Panc1 (cell line): ENCODE data around the gene CXXC1. TPM values are rescaled to one million over a fixed set of nuclear protein-coding genes. Genes with fewer than 3 reads are reported as not detected.

Source experiments
- ATAC-seq: fragments of 200-7000 bp; cut with Tn5 transposase; 2 replicates; pipeline ENCODE4 v1.9.1; 2020; ENCODE audit warnings: mild to moderate bottlenecking, moderate library complexity
- BruUV-seq: library from RNA; stranded (reverse); fragments of 400-500 nt; replicated peaks from 2 replicates; lab custom pipeline; 2021; lab: Mats Ljungman, UMichigan
- CTCF ChIA-PET: fragments of 300-600 bp; sonication (Branson Sonifier 250); formaldehyde crosslinking; loops from one replicate; lab custom pipeline; 2022; ENCODE audit warnings: antibody characterized with exemption; lab: Charles Lee
- POLR2A ChIA-PET: fragments of 300-600 bp; sonication (Branson Sonifier 250); formaldehyde crosslinking; loops from one replicate; lab custom pipeline; 2022; ENCODE audit warnings: antibody characterized with exemption; lab: Charles Lee
- DNase-seq: peaks from one replicate; pipeline ENCODE4 v3.0.0-alpha.2; 2010; ENCODE audit warnings: low read depth, low spot score
- H3K27ac ChIP-seq: 2 replicates; pipeline ENCODE4 v1.5.1; 2011; ENCODE audit warnings: mild to moderate bottlenecking, low read length, inconsistent platforms
- H3K27me3 ChIP-seq: fragments of 200-500 bp; sonication (Bioruptor generic); 2 replicates; pipeline ENCODE4 v1.6.0; 2014; ENCODE audit warnings: low read length, inconsistent platforms; ENCODE audit not compliant: control insufficient read depth, insufficient read depth
- H3K36me3 ChIP-seq: fragments of 200-500 bp; sonication (Bioruptor generic); 2 replicates; pipeline ENCODE4 v1.5.1; 2014; ENCODE audit warnings: inconsistent platforms, mild to moderate bottlenecking, low read length, moderate library complexity; ENCODE audit not compliant: control insufficient read depth, insufficient read depth
- H3K4me1 ChIP-seq: 2 replicates; pipeline ENCODE4 v1.5.1; 2011; ENCODE audit warnings: inconsistent platforms, mild to moderate bottlenecking, low read length, moderate library complexity; ENCODE audit not compliant: control insufficient read depth, insufficient read depth
- H3K4me3 ChIP-seq, 2 experiments: 2 replicates each; pipeline ENCODE4 v1.5.1; 2011 to 2012; ENCODE audit warnings: low read depth in 2 of 2, low read length in 2 of 2, mild to moderate bottlenecking in 2 of 2, inconsistent platforms in 1 of 2, moderate library complexity in 1 of 2
- H3K9me3 ChIP-seq: fragments of 200-500 bp; sonication (Bioruptor generic); 2 replicates; pipeline ENCODE4 v1.5.1; 2014; ENCODE audit warnings: low read depth, mild to moderate bottlenecking, inconsistent platforms, low read length, moderate library complexity; ENCODE audit not compliant: control insufficient read depth, insufficient read depth
- CTCF ChIP-seq: fragments of 450-650 bp; IDR thresholded peaks from 2 replicates; pipeline ENCODE4 v1.5.1; 2017; ENCODE audit warnings: mild to moderate bottlenecking
- POLR2AphosphoS5 ChIP-seq: IDR thresholded peaks from 2 replicates; pipeline ENCODE4 v1.6.1; 2012; ENCODE audit warnings: mild to moderate bottlenecking, low read depth, low read length, moderate library complexity
- REST ChIP-seq, 2 experiments: IDR thresholded peaks; 2 replicates each; pipeline ENCODE4 v1.6.1; 2011 to 2012; ENCODE audit warnings: low read depth in 2 of 2, control low read depth in 1 of 2, low read length in 1 of 2, mild to moderate bottlenecking in 1 of 2, moderate library complexity in 1 of 2; ENCODE audit not compliant: insufficient read depth in 1 of 2
- SIN3A ChIP-seq: IDR thresholded peaks from 2 replicates; pipeline ENCODE4 v1.6.1; 2012; ENCODE audit warnings: low read depth, mild to moderate bottlenecking, low read length, moderate library complexity, borderline replicate concordance; ENCODE audit not compliant: insufficient read depth
- TCF7L2 ChIP-seq: IDR thresholded peaks from 2 replicates; pipeline ENCODE4 v1.6.1; 2011; ENCODE audit warnings: mild to moderate bottlenecking, low read depth, low read length, inconsistent platforms
- in situ Hi-C: cut with HindIII; loops from 2 replicates; pipeline ENCODE4 v1.10.0; 2016; ENCODE audit warnings: low sequenced_read_pairs, low pct_unique_long_range_greater_than_20kb
- intact Hi-C: fragments of 100-400 bp; cut with micrococcal nuclease; formaldehyde crosslinking; loops from one replicate; pipeline ENCODE4 v1.10.0; 2022; ENCODE audit not compliant: unreplicated experiment
- total RNA-seq: library from RNA; stranded (reverse); gene quantifications from one replicate; pipeline ENCODE4 v1.2.1, GENCODE V29; 2021; ENCODE audit not compliant: unreplicated experiment

CXXC1 gene
- total RNA-seq, 1 experiment from 2014 or later: 60.8 TPM

GRCh38 chr18:50330176-50330575 lies 42.7 kb upstream of the CXXC1 start:
- no peak for DNase-seq
- H3K27ac ChIP-seq: no peak overlapping the region
- no TSS peak for BruUV-seq

GRCh38 chr18:50327983-50328382 lies 40.5 kb upstream of the CXXC1 start:
- Histone ChIP-seq H3K9me3 (no peaks in the 10 kb centered on the region), H3K4me3 (no peak overlapping the region), H3K27me3 (no peaks in the 10 kb centered on the region), H3K27ac (no peak overlapping the region), H3K4me1 (no peaks in the 10 kb centered on the region), H3K36me3 (no peaks in the 10 kb centered on the region)
- intact Hi-C loops (no loop called here), in situ Hi-C loops (no loop called here)
- ChIA-PET POLR2A (no interaction called here), CTCF (no interaction called here)
- ATAC-seq (no peak), DNase-seq (no peak)
- no TSS peak for BruUV-seq
- TF ChIP-seq CTCF: no peak
- TF ChIP-seq REST (IDR thresholded peaks at IDR 0.05; ENCODE audit: insufficient read depth in 1 of 2, low read depth in 2 of 2, low read length in 1 of 2): no peak
- TF ChIP-seq SIN3A: no peak
- TF ChIP-seq POLR2AphosphoS5: no peak
- no peak for TF ChIP-seq TCF7L2

More at GRCh38 chr18:50330176-50330575, 42.7 kb upstream of the CXXC1 start:
- Histone ChIP-seq H3K4me3 (no peak overlapping the region), H3K36me3 (no peaks in the 10 kb centered on the region), H3K4me1 (no peaks in the 10 kb centered on the region), H3K27me3 (no peaks in the 10 kb centered on the region), H3K9me3 (no peaks in the 10 kb centered on the region)
- in situ Hi-C loops (no loop called here), intact Hi-C loops (no loop called here)
- ATAC-seq: no peak
- ChIA-PET POLR2A (no interaction called here), CTCF (no interaction called here)
- no peak for TF ChIP-seq TCF7L2
- no peak for TF ChIP-seq REST (IDR thresholded peaks at IDR 0.05; ENCODE audit: insufficient read depth in 1 of 2, low read depth in 2 of 2, low read length in 1 of 2)
- no peak for TF ChIP-seq CTCF
- TF ChIP-seq POLR2AphosphoS5: no peak
- TF ChIP-seq SIN3A: no peak
